OCI-LY7 (cell line): ENCODE results near the gene TSPAN9. TPM values are rescaled to one million over a fixed set of nuclear protein-coding genes. Genes with fewer than 3 reads are reported as not detected.

Experiments used
- BruUV-seq: library from RNA; stranded (reverse); fragments of 400-500 nt; replicated peaks from 2 replicates; lab custom pipeline; 2021; lab: Mats Ljungman, UMichigan
- CTCF ChIA-PET: fragments of 300-600 bp; sonication (Branson Sonifier 250); formaldehyde crosslinking; loops from one replicate; lab custom pipeline; 2022; ENCODE audit warnings: antibody characterized with exemption; ENCODE audit not compliant: unreplicated experiment; lab: Charles Lee
- POLR2A ChIA-PET: fragments of 300-600 bp; sonication (Branson Sonifier 250); formaldehyde crosslinking; loops from one replicate; lab custom pipeline; 2022; ENCODE audit warnings: antibody characterized with exemption; lab: Charles Lee
- DNase-seq: peaks from one replicate; pipeline ENCODE4 v3.0.0-alpha.2; 2015; ENCODE audit warnings: low spot score
- H2AFZ ChIP-seq: fragments of 200-600 bp; sonication (generic), shearing (Covaris generic); 2 replicates; pipeline ENCODE4 v1.6.1; 2014; ENCODE audit warnings: mild to moderate bottlenecking, antibody characterized with exemption, low read length, moderate library complexity
- H3K27ac ChIP-seq: fragments of 200-600 bp; sonication (generic); 2 replicates; pipeline ENCODE4 v1.5.1; 2014; ENCODE audit warnings: mixed run types, low read depth, mild to moderate bottlenecking, moderate library complexity, low read length, inconsistent platforms; ENCODE audit not compliant: poor library complexity, severe bottlenecking
- H3K36me3 ChIP-seq: fragments of 200-600 bp; sonication (generic); 2 replicates; pipeline ENCODE4 v1.6.1; 2014; ENCODE audit warnings: mild to moderate bottlenecking, antibody characterized with exemption, low read length, moderate library complexity, mixed read lengths; ENCODE audit not compliant: insufficient read depth
- H3K4me1 ChIP-seq: fragments of 200-600 bp; sonication (generic); 2 replicates; pipeline ENCODE4 v1.5.1; 2014; ENCODE audit warnings: mild to moderate bottlenecking, low read length; ENCODE audit not compliant: insufficient read depth, poor library complexity, severe bottlenecking
- H3K4me2 ChIP-seq: fragments of 200-600 bp; sonication (generic); 2 replicates; pipeline ENCODE4 v1.6.1; 2014; ENCODE audit warnings: mild to moderate bottlenecking, low read length
- H3K4me3 ChIP-seq: fragments of 200-600 bp; sonication (generic); 2 replicates; pipeline ENCODE4 v1.5.1; 2014; ENCODE audit warnings: mild to moderate bottlenecking, low read depth, low read length; ENCODE audit not compliant: poor library complexity, severe bottlenecking
- H3K79me2 ChIP-seq: fragments of 200-600 bp; sonication (generic); 2 replicates; pipeline ENCODE4 v1.6.1; 2016; ENCODE audit warnings: low read depth, mild to moderate bottlenecking, low read length, moderate library complexity, mixed read lengths; ENCODE audit not compliant: insufficient read depth
- H3K9me2 ChIP-seq: fragments of 200-600 bp; sonication (generic); 2 replicates; pipeline ENCODE4 v1.6.1; 2016; ENCODE audit warnings: mild to moderate bottlenecking, low read length, mixed read lengths; ENCODE audit not compliant: insufficient read depth
- H3K9me3 ChIP-seq: fragments of 200-600 bp; sonication (generic); 2 replicates; pipeline ENCODE4 v1.6.1; 2014; ENCODE audit warnings: mild to moderate bottlenecking, mixed run types, low read length, mixed read lengths
- H4K20me1 ChIP-seq: fragments of 200-600 bp; sonication (generic); 2 replicates; pipeline ENCODE4 v1.6.1; 2014; ENCODE audit warnings: mild to moderate bottlenecking, antibody characterized with exemption, low read length, moderate library complexity, mixed read lengths; ENCODE audit not compliant: insufficient read depth
- EZH2phosphoT487 ChIP-seq: fragments of 200-600 bp; sonication (generic); IDR thresholded peaks from 2 replicates; pipeline ENCODE4 v1.6.1; 2018; ENCODE audit warnings: low read depth, borderline replicate concordance, mild to moderate bottlenecking, mixed run types, antibody characterized with exemption, low read length, moderate library complexity, mixed read lengths
- intact Hi-C: fragments of 100-400 bp; cut with micrococcal nuclease; formaldehyde crosslinking; loops from one replicate; pipeline ENCODE4 v1.10.0; 2022; ENCODE audit not compliant: unreplicated experiment
- total RNA-seq, 2 experiments: library from RNA; depleted of rRNA in 1 of 2; stranded (reverse); fragments of >200 nt in 1 of 2; shearing (Covaris generic) in 1 of 2; gene quantifications; 2 replicates each; pipeline ENCODE4 v1.2.3, GENCODE V29; 2014 to 2022
- TF ChIP-seq, protein P1 (sequence below): fragments of 200-600 bp; sonication (generic); conservative IDR thresholded peaks from 2 replicates; pipeline ENCODE4 v1.5.1; 2014; ENCODE audit warnings: mild to moderate bottlenecking, antibody characterized with exemption, low read length, moderate library complexity, mixed read lengths

TSPAN9 gene
- total RNA-seq, 2 experiments from 2014 or later: 0.50 to 0.74 TPM

DNA sequence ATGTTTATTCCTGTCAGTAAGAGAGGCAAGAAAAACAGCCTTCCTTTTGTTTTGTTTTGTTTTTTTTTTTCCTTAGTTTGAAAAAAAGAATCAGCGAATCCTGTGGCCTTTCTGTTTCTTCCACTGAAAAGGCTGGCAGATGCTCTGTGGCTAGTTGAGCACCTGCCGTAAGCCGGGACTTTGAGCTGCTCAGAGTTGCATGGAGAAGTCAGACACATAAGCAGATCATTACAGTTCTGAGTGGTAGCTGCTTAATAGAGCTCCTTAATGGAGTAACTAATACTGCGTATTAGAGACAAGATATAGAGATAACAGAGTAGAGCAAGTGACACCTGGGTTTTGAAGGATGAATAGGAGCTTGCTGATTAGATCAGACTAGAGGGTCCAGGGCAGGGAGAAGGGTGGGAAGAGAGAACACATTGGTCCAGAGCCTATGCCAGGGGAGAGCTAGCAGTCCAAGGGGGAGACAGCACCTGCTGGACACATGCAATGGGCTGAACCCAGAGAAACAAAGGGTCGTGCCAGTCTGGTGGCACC is 129.4 kb downstream of the TSPAN9 start:
- Histone ChIP-seq H4K20me1 (no peaks in the 10 kb centered on the region), H3K27ac (no peak overlapping the region), H3K4me1 (no peaks in the 10 kb centered on the region), H3K4me2 (no peak overlapping the region), H3K36me3 (no peaks in the 10 kb centered on the region), H3K9me2 (no peaks in the 10 kb centered on the region), H3K4me3 (no peak overlapping the region), H3K9me3 (no peaks in the 10 kb centered on the region), H2AFZ (no peak overlapping the region), H3K79me2 (no peaks in the 10 kb centered on the region)
- intact Hi-C loops: no loop called here
- TF ChIP-seq, protein P1, sequence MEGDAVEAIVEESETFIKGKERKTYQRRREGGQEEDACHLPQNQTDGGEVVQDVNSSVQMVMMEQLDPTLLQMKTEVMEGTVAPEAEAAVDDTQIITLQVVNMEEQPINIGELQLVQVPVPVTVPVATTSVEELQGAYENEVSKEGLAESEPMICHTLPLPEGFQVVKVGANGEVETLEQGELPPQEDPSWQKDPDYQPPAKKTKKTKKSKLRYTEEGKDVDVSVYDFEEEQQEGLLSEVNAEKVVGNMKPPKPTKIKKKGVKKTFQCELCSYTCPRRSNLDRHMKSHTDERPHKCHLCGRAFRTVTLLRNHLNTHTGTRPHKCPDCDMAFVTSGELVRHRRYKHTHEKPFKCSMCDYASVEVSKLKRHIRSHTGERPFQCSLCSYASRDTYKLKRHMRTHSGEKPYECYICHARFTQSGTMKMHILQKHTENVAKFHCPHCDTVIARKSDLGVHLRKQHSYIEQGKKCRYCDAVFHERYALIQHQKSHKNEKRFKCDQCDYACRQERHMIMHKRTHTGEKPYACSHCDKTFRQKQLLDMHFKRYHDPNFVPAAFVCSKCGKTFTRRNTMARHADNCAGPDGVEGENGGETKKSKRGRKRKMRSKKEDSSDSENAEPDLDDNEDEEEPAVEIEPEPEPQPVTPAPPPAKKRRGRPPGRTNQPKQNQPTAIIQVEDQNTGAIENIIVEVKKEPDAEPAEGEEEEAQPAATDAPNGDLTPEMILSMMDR: no peak
- TF ChIP-seq EZH2phosphoT487: no peak
- CTCF ChIA-PET: interaction anchor here (0.5 to 2.5 kb wide), 2 partner anchors 69 to 134 kb away, joined by 4 to 7 read pairs; no protein-coding TSS in a partner anchor
- POLR2A ChIA-PET: interaction anchor here (0.5 to 1.6 kb wide), 2 partner anchors 10 to 11 kb away, joined by 3 to 5 read pairs; no protein-coding TSS in a partner anchor
- no TSS peak for BruUV-seq
- no peak for DNase-seq

DNA sequence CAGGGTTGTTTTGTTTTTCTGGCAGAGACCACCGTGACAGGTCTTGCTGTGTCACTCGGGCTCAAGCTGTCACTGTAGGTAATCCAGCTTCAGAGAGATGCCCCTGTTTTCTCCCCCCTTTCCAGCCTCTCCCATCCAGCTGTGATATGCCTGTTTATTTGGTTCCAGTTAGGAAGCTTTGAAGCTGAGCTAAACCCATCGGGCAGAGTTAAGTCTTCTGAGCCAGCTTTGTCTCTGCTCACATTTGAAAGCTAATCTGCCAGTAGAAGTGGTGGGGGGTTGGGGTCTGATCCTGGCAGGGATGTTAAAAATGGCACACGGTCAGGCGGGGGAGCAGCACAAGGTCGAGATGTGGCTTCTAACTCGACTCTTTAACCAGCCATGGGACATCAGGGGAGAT is 130.0 kb downstream of the TSPAN9 start:
- ChIA-PET POLR2A (interaction anchor here (1.6 kb wide), 1 partner anchor 11 kb away, joined by 5 read pairs; no protein-coding TSS in a partner anchor), CTCF (interaction anchor here (0.5 to 2.5 kb wide), 3 partner anchors 41 to 134 kb away, joined by 3 to 7 read pairs (median 4); no protein-coding TSS in a partner anchor)
- Histone ChIP-seq H4K20me1 (no peaks in the 10 kb centered on the region), H3K79me2 (no peaks in the 10 kb centered on the region), H3K4me1 (no peaks in the 10 kb centered on the region), H3K4me3 (no peak overlapping the region), H2AFZ (no peak overlapping the region), H3K36me3 (no peaks in the 10 kb centered on the region), H3K9me3 (no peaks in the 10 kb centered on the region), H3K9me2 (no peaks in the 10 kb centered on the region), H3K4me2 (no peak overlapping the region), H3K27ac (no peak overlapping the region)
- BruUV-seq: no TSS peak
- TF ChIP-seq, protein P1: no peak
- TF ChIP-seq EZH2phosphoT487: no peak
- no peak for DNase-seq
- intact Hi-C loops: no loop called here

DNA sequence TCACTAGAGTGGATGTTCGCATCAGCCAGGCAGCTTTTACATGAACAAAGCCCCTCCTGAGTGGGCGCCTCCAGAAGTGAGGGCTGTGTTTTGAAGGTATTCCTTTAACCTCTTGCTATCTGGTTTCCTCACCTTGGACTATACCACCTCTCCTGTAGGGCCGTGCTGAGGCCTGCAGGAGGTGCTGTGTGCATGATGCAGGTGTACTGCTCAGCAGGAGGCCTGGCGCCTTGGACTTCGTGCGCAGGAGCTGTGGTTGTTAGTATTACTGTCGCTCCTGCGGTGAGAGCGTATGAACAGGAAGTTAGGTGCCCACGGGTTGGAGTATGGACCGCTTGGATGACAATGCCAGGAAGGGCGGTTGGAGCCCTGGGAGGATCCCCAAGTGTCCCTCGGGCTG is 130.7 kb downstream of the TSPAN9 start:
- Histone ChIP-seq H3K9me3 (no peaks in the 10 kb centered on the region), H3K4me1 (no peaks in the 10 kb centered on the region), H2AFZ (no peak overlapping the region), H3K9me2 (no peaks in the 10 kb centered on the region), H3K4me2 (no peak overlapping the region), H3K27ac (no peak overlapping the region), H3K4me3 (no peak overlapping the region), H3K79me2 (no peaks in the 10 kb centered on the region), H3K36me3 (no peaks in the 10 kb centered on the region), H4K20me1 (no peaks in the 10 kb centered on the region)
- intact Hi-C loops: loop anchor here (1.0 kb wide), 1 partner anchor 67 kb away; no protein-coding TSS in a partner anchor
- ChIA-PET POLR2A (no interaction called here), CTCF (interaction anchor here (0.6 to 2.5 kb wide), 2 partner anchors 40 to 67 kb away, joined by 3 to 7 read pairs; no protein-coding TSS in a partner anchor)
- TF ChIP-seq, protein P1: peak; percentile 74
- no peak for TF ChIP-seq EZH2phosphoT487
- DNase-seq: no peak
- BruUV-seq: no TSS peak
